C4-2B (cell line): ENCODE measurements around the gene RBM18.

ENCODE experiments used
- CTCF ChIP-seq: fragments of 450-650 bp; conservative IDR thresholded peaks from 2 replicates; pipeline ENCODE4 v1.5.1; 2017; ENCODE audit warnings: mild to moderate bottlenecking
- ZFX ChIP-seq: fragments of 450-650 bp; IDR thresholded peaks from 2 replicates; pipeline ENCODE4 v1.6.1; 2017

GRCh38 chr9:122229485-122229837, 35.2 kb downstream of the RBM18 start:
- TF ChIP-seq CTCF: no peak
- no peak for TF ChIP-seq ZFX
